ENCODE data around the gene METTL27.
"Not testable (repeated sequence)": the region's sequence is repeated elsewhere in the genome, so short reads cannot be mapped to it uniquely, and the experiment has no call there.

METTL27 gene

GRCh38 chr7:73817121-73817520 is 25.2 kb downstream of the METTL27 start:
- no peak for DNase-seq

- no peak for DNase-seq
These were observed 26.9 kb downstream of the METTL27 start for GRCh38 chr7:73815436-73815835.

GRCh38 chr7:73812996-73813395 is 29.3 kb downstream of the METTL27 start:
- DNase-seq, result no peak

- DNase-seq, result peak; percentile 34
These were observed 30.6 kb downstream of the METTL27 start for GRCh38 chr7:73811760-73812168.

GRCh38 chr7:73810998-73811360 is 31.3 kb downstream of the METTL27 start:
- no peak for DNase-seq

GRCh38 chr7:73809467-73809951 is 32.8 kb downstream of the METTL27 start:
- no peak for DNase-seq

GRCh38 chr7:73802459-73802858 is 39.9 kb downstream of the METTL27 start:
- DNase-seq, result no peak

GRCh38 chr7:73801577-73801976 is 40.7 kb downstream of the METTL27 start:
- DNase-seq, result no peak

- no peak for DNase-seq
These were observed 42.8 kb downstream of the METTL27 start for GRCh38 chr7:73799282-73800141.

- DNase-seq, result not testable (repeated sequence)
These were observed 45.1 kb downstream of the METTL27 start for GRCh38 chr7:73797176-73797575.

- not testable (repeated sequence) for DNase-seq
These were observed 45.7 kb downstream of the METTL27 start for GRCh38 chr7:73796656-73797055.

- not testable (repeated sequence) for DNase-seq
These were observed 47.1 kb downstream of the METTL27 start for GRCh38 chr7:73795188-73795587.

- DNase-seq, result not testable (repeated sequence)
These were observed 51.1 kb downstream of the METTL27 start for GRCh38 chr7:73791170-73791690.

- no peak for DNase-seq
These were observed 53.3 kb downstream of the METTL27 start for GRCh38 chr7:73789051-73789450.

GRCh38 chr7:73787786-73788048 is 54.6 kb downstream of the METTL27 start:
- not testable (repeated sequence) for DNase-seq

GRCh38 chr7:73786588-73786987 is 55.7 kb downstream of the METTL27 start:
- no peak for DNase-seq
